Measurements from ENCODE around the gene PER1. TPM values are rescaled to one million over a fixed set of nuclear protein-coding genes. Genes with fewer than 3 reads are reported as not detected.
A peak's percentile ranks its signal among the peaks of the same experiment; 100 is the strongest.

PER1 gene
- total and polyA plus RNA-seq, 9 of the 15 experiments (the other 6 are each of a cell fraction or from before 2014, with no cell fraction given), result 0.13 to 26.0 (median 3.4) TPM

GRCh38 chr17:8187517-8188262 lies 35.5 kb upstream of the PER1 start (continued):
- TF ChIP-seq DIDO1 (tag; IDR thresholded peaks at IDR 0.05; ENCODE audit: low read depth) (no peak), TGIF2 (CRISPR knock-in tag; IDR thresholded peaks at IDR 0.05) (no peak), MYC (IDR thresholded peaks at IDR 0.05; ENCODE audit: low read depth, low read length) (peak; percentile 49), MYC (CRISPR knock-in tag; IDR thresholded peaks at IDR 0.05; ENCODE audit: borderline replicate concordance, low read depth) (no peak; the same call in 1 of the 2 replicates), MTA1 (IDR thresholded peaks at IDR 0.05; ENCODE audit: borderline replicate concordance) (peak; percentile 56; the same call in 1 of the 2 replicates), ZNF766 (CRISPR knock-in tag; conservative IDR thresholded peaks at IDR 0.05) (no peak; the same call in 1 of the 2 replicates), ZNF592 (IDR thresholded peaks at IDR 0.05) (peak; percentile 22), YY1 (IDR thresholded peaks at IDR 0.05; ENCODE audit: borderline replicate concordance in 1 of 3, control insufficient read depth in 1 of 3, extremely low read depth in 1 of 3, insufficient read depth in 3 of 3, insufficient read length in 1 of 3, insufficient replicate concordance in 2 of 3, low read depth in 1 of 3, low read length in 2 of 3) (no peak), BRCA1 (IDR thresholded peaks at IDR 0.05) (no peak), BRCA1 (CRISPR knock-in tag; IDR thresholded peaks at IDR 0.05) (no peak), SMAD3 (CRISPR knock-in tag; conservative IDR thresholded peaks at IDR 0.05) (0 out of 2 replicates have a peak, but pooled peaks have one; percentile 32), ETS2 (tag; IDR thresholded peaks at IDR 0.05; ENCODE audit: borderline replicate concordance, poor library complexity, severe bottlenecking) (no peak), ZBTB8A (IDR thresholded peaks at IDR 0.05; ENCODE audit: partially characterized antibody) (no peak), SUPT5H (IDR thresholded peaks at IDR 0.05) (no peak)
- TF ChIP-seq, protein P1, sequence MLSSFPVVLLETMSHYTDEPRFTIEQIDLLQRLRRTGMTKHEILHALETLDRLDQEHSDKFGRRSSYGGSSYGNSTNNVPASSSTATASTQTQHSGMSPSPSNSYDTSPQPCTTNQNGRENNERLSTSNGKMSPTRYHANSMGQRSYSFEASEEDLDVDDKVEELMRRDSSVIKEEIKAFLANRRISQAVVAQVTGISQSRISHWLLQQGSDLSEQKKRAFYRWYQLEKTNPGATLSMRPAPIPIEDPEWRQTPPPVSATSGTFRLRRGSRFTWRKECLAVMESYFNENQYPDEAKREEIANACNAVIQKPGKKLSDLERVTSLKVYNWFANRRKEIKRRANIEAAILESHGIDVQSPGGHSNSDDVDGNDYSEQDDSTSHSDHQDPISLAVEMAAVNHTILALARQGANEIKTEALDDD (IDR thresholded peaks at IDR 0.05), result peak; percentile 5
- TF ChIP-seq, protein P2, sequence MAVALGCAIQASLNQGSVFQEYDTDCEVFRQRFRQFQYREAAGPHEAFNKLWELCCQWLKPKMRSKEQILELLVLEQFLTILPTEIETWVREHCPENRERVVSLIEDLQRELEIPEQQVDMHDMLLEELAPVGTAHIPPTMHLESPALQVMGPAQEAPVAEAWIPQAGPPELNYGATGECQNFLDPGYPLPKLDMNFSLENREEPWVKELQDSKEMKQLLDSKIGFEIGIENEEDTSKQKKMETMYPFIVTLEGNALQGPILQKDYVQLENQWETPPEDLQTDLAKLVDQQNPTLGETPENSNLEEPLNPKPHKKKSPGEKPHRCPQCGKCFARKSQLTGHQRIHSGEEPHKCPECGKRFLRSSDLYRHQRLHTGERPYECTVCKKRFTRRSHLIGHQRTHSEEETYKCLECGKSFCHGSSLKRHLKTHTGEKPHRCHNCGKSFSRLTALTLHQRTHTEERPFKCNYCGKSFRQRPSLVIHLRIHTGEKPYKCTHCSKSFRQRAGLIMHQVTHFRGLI (CRISPR knock-in tag; IDR thresholded peaks at IDR 0.05), result no peak
- TF ChIP-seq, protein P3, sequence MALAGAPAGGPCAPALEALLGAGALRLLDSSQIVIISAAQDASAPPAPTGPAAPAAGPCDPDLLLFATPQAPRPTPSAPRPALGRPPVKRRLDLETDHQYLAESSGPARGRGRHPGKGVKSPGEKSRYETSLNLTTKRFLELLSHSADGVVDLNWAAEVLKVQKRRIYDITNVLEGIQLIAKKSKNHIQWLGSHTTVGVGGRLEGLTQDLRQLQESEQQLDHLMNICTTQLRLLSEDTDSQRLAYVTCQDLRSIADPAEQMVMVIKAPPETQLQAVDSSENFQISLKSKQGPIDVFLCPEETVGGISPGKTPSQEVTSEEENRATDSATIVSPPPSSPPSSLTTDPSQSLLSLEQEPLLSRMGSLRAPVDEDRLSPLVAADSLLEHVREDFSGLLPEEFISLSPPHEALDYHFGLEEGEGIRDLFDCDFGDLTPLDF (CRISPR knock-in tag; IDR thresholded peaks at IDR 0.05), result 0 out of 2 replicates have a peak, but pooled peaks have one; percentile 68

All from K562 (cell line).